ENCODE measurements around the gene DUSP12.
"Not testable (repeated sequence)": the region's sequence is repeated elsewhere in the genome, so short reads cannot be mapped to it uniquely, and the experiment has no call there.

DUSP12 gene, protein sequence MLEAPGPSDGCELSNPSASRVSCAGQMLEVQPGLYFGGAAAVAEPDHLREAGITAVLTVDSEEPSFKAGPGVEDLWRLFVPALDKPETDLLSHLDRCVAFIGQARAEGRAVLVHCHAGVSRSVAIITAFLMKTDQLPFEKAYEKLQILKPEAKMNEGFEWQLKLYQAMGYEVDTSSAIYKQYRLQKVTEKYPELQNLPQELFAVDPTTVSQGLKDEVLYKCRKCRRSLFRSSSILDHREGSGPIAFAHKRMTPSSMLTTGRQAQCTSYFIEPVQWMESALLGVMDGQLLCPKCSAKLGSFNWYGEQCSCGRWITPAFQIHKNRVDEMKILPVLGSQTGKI

DNA sequence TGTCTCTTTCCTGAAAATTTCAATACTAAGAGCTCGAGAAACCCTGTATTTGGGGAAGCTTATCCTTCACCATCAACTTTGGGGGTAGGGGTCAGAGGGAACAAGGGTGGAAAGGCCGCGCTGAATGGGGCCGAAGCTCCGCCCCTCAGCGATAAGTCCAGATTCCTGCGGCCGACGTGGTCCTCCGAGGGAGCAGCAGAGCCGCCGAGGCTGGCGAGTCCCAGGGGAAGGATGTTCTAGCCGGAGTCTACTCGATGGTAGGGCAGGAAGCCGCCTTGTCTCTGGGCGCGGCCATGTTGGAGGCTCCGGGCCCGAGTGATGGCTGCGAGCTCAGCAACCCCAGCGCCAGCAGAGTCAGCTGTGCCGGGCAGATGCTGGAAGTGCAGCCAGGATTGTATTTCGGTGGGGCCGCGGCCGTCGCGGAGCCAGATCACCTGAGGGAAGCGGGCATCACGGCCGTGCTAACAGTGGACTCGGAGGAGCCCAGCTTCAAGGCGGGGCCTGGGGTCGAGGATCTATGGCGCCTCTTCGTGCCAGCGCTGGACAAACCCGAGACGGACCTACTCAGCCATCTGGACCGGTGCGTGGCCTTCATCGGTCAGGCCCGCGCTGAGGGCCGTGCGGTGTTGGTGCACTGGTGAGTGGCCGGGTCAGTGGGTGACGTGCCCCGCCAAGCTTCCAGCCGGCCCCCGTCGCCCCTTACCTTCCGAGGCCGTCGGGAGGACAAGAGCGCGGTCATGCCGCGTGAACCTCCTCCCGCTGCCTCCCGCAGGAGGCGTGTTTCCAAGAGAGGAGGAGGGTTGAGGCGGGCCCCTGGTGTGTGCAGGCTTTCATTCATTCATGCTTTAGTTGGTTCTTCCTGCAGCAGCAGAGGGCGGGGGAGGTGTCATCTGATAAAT lies at the start of gene DUSP12:
Gene DUSP12, plus strand, starts transcription at position 278 of the 899 bp plus-strand sequence. Its CDS starts 16 bp downstream, at position 294.
- DNase-seq (ENCODE audit: low read depth), result peak; percentile 93

DNA sequence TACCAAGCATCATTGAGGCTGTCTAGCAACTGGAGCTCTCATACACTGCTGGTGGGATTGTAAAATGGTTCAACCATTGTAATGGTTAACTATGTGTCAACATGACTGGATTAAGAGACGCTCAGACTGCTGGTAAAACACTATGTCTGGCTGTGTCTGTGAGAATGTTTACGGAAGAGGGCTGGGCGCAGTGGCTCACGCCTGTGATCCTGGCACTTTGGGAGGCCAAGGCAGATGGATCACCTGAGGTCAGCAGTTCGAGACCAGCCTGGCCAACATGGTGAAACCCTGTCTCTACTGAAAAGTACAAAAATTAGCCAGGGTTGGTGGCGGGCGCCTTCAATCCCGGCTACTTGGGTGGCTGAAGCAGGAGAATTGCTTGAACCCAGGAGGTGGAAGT lies 47.3 kb upstream of the DUSP12 start:
- no peak for DNase-seq (ENCODE audit: low read depth)

DNA sequence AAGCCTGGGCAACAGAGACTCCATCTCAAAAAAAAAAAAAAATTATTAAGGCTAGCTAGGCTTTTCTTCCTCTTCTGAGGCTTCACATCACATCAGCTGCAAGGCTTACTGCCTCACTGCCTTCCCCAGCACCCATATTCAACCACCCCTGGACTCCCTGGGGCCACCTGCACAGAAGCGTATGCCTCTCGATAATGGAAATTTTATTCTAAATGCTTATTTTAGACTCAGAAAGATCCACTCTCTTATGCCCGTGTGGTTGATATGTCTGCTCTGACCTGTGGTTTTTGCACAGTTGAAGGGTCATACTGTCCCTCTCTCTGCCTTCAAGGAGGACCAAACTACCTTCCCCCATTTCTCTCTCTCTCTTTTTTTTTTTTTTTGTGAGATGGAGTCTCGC lies 44.0 kb upstream of the DUSP12 start:
- no peak for DNase-seq (ENCODE audit: low read depth)

DNA sequence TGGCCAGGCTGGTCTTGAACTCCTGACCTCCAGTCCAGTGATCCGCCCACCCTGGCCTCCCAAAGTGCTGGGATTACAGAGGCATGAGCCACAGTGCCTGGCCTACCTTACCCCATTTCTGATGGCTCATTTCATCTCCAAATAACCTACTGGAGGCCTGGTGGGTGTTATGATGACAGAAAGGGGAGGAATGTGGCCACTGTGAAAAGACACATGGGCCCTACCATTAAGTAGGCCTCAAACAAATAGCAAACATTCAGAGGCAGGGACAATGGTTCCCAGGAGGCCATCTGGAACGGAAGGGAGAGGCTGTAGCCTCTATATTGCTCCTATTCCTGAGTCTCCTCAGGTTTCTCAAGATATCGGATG lies 43.5 kb upstream of the DUSP12 start:
- peak; percentile 47 for DNase-seq (ENCODE audit: low read depth)

DNA sequence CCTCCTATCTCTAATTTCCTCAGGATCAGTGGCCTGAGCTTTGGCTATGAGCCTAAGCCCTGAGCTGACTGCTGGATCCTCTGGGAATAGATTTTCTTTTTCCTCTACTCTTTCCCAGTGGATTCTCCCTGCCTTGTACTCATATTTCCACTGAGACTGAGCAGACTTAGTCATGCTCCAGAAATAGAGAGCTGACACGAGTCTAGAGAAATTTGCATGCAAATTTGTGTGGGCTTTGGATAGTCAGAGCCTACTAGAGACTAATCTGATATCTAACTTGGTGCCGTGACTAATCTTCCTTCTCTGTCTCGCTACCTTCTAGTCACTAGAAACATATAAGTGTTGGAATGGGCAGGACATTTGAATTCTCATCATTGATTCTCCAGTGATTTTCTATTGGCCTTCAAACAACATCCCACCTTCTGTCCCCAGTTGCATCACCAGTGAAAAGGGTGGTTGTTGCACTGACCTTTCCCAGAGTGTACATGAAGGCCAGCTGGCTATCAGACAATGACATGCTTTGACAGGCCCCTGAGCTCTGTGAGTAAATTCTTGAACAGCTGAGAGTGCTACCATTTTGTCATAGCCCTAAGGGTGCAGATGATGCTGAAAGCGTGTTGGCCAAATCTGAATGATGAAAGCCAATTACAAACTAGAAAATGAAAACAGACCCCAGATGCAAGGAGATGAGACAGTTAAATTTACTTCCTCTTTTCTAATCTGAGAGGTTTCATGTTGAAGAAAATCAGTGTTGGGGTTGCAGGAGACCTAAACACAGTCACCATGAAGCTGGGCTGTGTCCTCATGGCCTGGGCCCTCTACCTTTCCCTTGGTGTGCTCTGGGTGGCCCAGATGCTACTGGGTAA lies 42.9 kb upstream of the DUSP12 start, which contains the start of gene FCRLA:
Gene FCRLA, plus strand, starts transcription at position 748 of the 866 bp plus-strand sequence. Its CDS starts 36 bp downstream, at position 784.
- peak; percentile 95 for DNase-seq (ENCODE audit: low read depth)

DNA sequence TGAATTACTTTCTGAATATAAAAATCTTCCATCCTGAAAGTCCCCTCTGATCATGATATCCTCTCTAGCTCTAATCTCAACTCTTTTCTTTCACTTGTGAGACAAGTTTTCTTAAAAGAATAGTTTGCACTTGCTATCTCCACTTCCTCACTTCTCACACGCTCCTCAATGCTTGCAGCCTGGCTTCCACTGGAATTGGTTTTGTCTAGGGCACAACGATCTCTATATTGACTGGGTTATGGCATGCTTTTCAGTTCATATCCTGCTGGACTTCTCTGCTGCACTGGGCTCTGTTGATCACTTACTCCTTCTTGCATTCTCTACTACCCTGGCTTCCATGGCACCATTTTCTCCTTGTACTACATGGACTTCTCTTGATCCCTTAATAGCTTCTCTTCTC lies 42.1 kb upstream of the DUSP12 start:
- DNase-seq (ENCODE audit: low read depth), result no peak

DNA sequence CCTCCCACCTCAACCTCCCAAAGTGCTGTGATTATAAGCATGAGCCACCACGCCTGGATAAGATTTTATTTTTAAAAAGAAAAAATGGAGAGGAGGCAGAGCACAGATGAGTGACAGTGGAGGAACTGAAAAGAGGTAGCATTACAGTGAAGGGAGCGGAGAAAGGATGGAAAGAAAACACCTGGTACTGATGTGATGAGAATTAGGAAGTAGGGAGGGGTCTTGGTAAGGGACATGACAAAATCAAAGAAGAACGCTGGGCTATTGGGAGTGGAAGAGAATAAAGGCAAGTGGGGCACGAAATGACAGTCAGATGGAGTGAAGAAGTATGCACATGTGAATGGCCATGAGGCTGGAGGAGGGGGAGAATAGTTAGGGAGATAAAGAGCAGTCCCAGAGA lies 40.2 kb upstream of the DUSP12 start:
- no peak for DNase-seq (ENCODE audit: low read depth)

DNA sequence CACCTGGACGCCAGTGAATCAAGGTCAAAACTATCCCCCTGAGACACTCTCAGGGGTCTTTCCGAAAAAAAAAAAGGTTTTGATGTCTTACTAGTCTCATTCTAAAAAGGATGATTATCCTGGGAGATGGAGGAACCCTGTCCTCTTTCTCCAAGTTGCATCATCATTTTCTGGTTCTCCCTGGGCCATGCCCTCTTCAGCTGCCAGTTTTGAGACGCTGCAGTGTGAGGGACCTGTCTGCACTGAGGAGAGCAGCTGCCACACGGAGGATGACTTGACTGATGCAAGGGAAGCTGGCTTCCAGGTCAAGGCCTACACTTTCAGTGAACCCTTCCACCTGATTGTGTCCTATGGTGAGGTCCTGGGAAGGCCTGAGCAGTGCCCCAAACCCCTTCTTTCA lies 39.0 kb upstream of the DUSP12 start:
- no peak for DNase-seq (ENCODE audit: low read depth)

DNA sequence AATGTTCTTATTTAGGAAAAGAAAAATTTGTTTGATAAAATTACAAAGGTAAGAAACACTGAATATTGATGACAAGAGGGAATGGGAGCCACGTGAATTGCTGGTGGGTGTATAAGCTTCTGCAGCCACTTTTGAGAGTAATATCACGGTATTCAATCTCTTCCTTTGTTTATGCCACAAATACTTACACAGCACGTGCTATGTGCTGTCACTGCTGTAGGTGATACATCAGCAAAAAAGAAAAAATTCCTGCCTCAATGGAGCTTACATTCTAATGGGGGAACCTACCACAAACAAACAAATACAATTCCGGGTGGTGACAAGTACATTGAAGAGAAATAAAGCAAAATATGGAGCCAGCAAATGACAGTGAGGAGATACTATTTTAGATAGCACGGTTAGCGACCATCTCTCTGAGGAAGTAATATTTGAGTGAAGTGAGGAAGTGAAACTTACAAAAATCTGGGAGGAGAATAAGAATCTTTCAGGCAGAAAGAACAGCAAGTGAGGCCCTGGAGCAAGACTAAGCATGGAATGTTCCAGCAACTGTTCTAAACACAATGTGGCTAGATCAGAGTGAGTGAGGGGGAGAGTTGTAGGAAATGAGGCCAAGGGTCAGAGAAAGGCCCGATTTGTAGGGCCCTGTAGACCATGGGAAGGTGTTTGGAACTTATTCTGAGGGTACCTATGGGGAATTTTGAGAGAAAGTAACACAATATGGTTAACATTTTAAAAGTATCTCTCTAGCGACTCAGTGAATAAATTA lies 30.8 kb upstream of the DUSP12 start:
- no peak for DNase-seq (ENCODE audit: low read depth)

DNA sequence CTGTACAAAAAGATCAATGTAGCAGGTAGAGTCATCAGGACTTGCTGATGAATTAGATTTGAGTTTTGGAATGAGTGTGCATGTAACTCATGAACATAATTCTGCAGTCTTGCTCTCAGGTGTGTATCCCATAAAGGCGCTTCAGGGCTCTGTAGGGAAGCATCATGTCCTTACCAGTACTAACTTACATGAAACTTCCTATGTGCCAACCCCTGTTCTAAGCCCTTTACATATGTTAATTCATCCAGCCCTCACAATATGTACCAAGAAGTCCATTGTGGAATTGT lies 30.3 kb upstream of the DUSP12 start:
- DNase-seq (ENCODE audit: low read depth), result no peak

DNA sequence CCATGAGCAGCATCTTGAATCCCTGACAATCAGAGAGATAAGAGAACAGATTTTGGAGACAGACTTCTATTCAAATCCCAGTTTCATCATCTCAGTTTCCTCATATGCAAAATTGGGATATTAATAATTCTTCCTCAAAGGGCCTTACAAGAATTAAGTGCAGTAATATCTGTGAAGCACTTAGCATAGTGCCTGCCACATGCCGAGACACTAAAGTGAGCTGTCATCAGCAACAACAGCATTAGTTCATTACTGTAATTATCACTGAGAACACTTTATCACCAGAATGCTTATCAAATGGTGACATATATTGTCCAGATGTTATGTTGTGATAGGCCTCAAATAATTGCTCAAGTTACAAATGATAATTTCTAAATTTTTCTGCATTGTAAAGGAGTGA lies 29.2 kb upstream of the DUSP12 start:
- DNase-seq (ENCODE audit: low read depth), result no peak

DNA sequence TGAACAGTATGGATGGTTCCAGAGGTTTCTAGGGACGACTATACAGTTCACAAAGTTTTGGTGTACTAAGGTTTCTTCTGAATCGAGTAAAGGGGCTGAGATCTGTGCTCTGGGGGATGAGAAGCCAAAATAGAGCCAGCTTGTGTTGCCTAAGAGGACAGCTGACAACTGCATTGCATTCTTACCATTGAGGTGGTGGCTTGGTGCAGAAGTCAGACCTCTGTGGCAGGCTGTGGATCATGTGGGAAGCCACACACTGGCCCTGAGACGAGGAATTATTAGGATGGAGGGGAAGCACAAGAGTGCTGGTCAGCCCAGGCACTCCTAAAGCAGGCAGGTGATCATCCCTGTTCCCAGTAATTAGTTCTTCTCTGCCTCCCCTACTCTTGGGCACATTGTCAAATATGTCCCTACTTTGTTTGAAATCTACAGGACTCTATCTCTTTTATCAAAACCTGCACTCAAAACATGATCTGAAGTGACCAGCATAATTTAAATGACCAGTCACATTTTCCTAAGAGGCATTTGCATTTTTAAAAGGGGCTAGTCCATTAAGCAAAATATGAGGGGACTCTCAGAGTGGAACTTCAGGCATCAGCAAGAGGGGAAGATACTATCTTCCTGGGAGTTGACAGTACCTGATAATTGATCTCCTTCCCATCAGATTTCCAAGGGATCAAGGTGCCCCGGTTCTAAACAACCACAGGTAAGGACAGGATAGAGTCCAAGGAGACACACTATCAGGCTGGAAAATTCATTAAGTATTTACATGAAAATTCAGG lies 28.4 kb upstream of the DUSP12 start, which contains the start of gene FCRLB:
Gene FCRLB, plus strand, starts transcription at position 589 of the 782 bp plus-strand sequence. CDS start 1,129 bp downstream, outside the sequence.
- DNase-seq (ENCODE audit: low read depth), result no peak

DNA sequence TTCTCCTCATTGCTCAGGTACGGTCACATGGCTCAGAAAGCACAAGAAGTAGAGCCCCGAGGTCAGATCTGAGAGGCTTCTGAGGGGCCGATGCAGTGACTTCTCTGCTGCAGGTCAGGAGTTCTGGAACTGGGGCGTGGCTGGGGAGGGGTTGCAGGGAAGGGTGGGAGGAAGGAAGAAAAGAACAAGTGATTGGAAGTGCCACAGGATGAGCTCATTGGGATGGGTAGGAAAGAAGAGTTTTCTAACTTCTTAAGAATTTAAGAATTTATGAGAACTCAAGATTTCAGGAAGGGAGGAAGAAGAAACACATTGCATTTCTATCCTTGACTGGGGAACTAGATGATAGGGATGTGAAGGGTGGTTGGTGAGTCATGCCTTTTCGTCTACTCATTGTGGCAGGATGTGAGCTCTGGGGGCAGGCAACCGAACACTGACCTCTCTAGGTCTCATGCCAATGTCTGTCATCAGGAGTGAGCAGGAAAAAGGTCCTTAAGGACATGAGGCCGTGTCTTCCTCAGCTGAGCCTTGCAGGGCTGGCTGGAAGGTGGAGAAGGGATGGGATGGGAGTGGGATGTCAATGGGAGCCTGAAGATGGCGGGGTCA lies 27.7 kb upstream of the DUSP12 start:
- peak; percentile 84 for DNase-seq (ENCODE audit: low read depth)

DNA sequence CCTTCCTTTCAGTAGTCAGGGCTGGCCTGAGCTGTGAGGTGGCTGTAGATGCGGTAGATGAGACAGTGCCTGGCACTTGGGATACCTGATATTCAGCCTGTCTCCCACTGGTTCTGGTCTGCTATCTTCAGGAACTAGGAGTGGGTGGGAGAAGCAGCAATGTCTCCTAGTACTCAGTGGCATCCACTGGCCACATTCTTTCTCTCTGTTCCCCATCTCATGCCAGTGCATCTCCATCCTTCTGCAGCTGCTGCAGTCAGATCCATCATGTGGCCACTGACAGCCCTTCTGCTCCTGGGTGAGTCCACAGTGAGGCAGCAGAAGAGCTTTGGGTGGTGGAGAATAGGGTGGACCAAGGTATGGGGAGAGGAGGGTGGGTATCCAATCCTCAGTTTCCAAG lies 27.2 kb upstream of the DUSP12 start:
- DNase-seq (ENCODE audit: low read depth), result no peak

DNA sequence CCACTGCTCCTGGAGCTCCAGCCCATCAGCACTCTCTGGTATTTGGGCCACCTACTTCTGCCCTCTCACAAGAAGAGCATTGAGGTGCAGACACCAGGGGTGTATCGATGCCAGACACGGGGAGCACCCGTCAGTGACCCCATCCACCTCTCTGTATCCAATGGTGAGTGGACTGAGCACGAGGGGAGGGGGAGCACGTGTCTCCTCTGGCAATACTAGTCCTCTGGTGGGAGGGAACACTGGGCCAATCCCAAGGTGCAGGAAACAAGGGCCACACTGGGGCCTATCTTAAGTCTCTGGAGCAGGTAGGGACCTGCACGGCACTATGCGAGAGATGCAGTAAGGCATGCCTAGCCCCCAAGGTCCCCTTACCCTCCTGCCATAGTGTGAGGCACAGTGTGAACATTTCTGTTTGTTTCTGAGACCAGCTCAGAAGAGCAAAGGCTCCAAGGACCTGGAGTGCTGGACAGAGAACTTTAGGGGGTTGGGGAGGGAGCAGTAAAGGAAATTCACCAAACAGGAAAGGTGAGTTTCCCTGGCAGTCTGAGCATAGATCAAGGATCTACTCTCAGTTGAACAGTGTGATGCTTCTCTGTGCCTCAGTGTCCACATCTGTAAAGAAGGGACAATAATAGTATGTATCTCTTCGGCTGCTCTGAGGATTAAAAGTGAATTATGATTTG lies 26.0 kb upstream of the DUSP12 start:
- no peak for DNase-seq (ENCODE audit: low read depth)

DNA sequence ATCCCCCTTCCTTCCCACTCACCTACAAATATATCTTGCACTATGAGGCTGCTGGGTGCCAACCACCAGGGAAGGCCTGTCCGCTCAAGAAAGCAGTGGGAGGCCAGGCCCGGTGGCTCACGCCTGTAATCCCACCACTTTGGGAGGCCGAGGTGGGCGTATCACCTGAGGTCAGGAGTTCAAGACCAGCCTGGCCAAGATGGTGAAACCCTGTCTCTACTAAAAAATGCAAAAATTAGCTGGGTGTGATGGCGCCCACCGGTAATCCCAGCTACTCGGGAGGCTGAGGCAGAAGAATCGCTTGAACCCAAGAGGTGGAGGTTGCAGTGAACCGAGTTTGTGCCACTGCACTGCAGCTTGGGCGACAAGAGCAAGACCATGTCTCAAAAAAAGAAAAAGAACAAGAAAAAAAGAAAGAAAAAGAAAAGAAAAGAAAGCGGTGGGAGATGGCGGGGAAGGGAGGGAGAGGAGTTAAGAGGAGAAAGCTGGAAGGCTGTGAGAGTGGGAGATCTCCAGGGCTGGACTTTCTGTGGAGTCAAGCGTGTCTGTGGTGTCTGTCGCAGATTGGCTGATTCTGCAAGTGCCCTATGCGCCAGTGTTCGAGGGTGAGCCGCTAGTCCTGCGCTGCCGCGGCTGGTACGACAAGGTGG lies 24.2 kb upstream of the DUSP12 start:
- DNase-seq (ENCODE audit: low read depth), result not testable (repeated sequence)

DNA sequence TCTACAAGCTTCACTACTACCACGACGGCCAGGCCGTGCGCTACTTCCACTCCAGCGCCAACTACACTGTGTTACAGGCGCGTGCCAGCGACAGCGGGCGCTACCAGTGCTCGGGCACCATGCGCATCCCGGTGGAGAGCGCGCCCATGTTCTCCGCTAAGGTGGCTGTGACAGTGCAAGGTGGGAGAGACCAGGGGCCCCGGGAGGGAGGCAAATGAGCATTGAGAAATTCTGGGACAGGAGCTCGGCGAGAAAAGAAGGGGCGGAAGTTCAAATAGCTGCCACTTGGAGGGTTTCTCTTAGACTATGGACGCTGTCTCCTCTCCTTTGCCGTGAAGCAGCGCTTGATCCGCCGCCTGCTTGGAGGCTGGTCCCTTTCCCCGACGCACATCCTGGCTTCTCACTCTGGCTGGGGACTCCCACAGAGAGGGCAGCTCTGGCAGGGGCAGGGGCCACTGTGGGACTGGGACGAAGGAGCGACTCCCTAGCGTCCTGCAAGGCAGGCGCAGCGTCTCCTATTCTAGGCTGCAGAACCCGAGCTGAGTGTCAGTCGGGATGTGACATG lies 23.6 kb upstream of the DUSP12 start:
- peak; percentile 19 for DNase-seq (ENCODE audit: low read depth)

DNA sequence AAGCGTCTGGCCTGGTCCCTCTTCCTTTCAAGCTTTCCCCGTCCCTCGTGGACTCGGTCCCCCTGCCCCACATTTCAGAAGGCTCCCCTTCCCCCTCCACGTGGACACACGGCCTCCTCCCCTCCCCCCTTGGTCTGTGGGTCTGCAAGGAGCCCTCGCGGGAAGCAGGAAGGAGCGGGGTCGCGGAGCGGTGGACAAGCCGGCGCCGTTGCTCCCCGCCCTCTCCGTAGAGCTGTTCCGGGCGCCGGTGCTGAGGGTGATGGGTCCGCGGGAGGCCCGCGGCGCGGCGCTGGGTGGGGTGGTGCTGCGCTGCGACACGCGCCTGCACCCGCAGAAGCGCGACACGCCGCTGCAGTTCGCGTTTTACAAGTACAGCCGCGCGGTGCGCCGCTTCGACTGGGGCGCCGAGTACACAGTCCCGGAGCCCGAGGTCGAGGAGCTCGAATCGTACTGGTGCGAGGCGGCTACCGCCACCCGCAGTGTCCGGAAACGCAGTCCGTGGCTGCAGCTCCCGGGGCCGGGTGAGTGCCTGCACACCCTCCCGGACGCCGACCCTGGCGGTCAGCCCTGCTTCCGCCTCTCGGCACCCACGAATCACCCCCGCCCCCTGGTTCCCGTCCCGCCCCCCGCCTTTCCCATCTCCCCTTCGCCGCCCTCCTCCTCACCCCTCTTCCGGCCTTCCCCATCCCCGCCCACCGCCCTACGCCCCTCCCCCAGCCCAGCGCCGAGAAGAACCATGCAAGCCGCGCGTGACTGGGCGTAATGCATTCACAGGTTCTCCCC lies 22.9 kb upstream of the DUSP12 start:
- DNase-seq (ENCODE audit: low read depth), result peak; percentile 66

All from stromal cell of bone marrow (primary cell).